WI38 (cell line): Measurements from ENCODE around the gene RPL35.

ENCODE experiments used
- H3K4me3 ChIP-seq: 2 replicates; pipeline ENCODE4 v1.5.1; 2011; ENCODE audit warnings: low read depth, mild to moderate bottlenecking, control low read depth, low read length
- TF ChIP-seq, protein P1 (sequence below): IDR thresholded peaks from 2 replicates; pipeline ENCODE4 v1.5.1; 2012; ENCODE audit warnings: low read depth, mild to moderate bottlenecking, control low read depth, low read length

RPL35 gene

DNA sequence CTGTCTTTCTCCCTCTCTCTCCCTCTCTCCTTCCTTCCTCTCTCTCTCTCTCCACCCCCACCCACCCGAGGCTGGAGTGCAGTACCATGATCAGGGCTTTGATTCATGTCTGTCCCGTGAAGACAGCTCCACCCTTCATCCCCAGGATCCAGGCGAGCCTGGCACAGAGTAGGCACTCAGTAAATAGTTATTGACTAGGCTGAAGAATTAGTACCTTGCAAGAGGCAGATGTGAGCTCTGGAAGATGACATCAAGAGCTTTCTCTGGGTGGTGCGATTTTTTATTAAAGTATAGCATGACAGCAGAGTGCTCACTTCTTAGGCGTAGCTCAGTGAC, 32.5 kb downstream of the RPL35 start:
- TF ChIP-seq, protein P1, sequence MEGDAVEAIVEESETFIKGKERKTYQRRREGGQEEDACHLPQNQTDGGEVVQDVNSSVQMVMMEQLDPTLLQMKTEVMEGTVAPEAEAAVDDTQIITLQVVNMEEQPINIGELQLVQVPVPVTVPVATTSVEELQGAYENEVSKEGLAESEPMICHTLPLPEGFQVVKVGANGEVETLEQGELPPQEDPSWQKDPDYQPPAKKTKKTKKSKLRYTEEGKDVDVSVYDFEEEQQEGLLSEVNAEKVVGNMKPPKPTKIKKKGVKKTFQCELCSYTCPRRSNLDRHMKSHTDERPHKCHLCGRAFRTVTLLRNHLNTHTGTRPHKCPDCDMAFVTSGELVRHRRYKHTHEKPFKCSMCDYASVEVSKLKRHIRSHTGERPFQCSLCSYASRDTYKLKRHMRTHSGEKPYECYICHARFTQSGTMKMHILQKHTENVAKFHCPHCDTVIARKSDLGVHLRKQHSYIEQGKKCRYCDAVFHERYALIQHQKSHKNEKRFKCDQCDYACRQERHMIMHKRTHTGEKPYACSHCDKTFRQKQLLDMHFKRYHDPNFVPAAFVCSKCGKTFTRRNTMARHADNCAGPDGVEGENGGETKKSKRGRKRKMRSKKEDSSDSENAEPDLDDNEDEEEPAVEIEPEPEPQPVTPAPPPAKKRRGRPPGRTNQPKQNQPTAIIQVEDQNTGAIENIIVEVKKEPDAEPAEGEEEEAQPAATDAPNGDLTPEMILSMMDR, result no peak
- no peak overlapping the region for H3K4me3 ChIP-seq

DNA sequence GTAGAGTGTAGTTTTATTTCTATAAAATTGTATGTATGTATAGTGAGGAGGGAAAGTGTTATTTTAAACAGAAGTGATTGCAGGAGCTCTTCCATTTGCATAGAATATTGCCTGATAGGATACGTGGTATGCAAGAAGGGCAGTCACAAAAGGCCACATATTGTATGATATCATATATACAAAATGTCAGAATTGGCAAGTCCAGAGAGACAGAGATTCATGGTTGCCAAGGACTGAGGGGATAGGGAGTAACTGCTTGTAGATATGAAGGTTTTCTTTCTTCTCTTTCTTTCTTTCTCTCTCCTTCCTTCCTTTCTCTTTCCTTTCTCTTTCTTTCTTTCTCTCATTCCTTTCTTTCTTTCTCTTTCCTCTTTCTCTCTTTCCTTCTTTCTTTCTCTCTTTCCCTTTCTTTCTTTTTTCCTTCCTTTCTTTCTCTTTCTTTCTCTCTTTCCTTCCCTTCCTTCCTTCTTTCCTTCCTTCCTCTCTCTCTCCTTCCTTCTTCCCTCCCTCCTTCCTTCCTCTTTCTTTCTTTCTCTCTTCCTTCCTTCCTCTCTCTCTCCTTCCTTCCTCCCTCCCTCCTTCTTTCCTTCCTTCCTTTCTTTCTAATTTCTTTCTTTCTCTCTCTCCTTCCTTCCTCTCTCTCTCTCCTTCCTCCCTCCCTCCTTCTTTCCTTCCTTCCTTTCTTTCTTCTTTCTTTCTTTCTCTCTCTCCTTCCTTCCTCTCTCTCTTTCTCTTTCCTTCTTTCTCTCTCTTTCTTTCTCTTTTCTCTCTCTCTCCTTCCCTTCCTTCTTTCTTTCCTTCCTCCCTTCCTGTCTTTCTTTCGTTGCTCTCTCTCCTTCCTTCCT, 33.0 kb downstream of the RPL35 start:
- H3K4me3 ChIP-seq, result no peak overlapping the region
- TF ChIP-seq, protein P1, result no peak

DNA sequence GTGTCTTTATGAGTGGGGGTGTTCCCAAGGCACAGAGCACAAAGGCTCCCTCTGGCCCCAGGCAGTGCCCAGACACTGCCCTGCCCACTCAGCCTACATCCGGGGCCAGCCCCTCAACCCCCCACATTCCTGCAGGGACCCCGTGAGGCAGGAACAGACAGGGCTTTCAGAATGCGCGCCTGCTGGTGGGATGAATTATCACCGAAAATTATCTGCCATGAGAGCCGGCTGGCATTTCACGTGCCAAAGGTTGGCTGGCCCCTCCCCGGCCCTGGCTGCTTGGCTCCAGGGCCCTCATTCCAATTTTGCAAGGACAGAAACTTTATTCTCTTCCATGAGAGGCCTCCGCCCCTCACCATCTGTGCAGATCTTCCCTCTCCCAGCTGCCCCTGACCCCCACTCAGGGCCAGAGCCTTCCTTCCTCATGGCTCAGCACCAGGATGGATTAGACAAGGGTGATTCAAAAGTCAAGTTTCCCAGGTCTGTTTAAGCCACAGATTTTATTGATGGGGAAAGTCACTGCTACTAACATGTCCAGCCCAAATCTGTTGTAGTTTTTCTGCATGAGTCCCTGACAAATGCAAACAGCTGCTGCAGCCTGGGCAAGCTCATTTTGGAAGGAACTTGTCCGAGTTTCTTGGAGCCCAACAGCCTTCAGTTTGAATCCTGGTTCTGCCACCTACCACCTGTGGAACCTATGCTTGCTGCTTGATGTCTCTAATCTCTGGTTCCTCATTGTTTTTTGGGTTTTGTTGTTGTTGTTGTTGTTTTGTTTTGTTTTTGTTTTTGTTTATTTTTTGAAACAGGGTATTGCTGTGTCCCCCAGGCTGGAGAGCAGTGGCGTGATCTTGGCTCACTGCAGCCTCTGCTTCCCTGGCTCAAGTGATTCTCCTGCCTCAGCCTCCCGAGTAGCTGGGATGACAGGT, 40.8 kb downstream of the RPL35 start:
- H3K4me3 ChIP-seq, result no peak overlapping the region
- TF ChIP-seq, protein P1, result no peak

DNA sequence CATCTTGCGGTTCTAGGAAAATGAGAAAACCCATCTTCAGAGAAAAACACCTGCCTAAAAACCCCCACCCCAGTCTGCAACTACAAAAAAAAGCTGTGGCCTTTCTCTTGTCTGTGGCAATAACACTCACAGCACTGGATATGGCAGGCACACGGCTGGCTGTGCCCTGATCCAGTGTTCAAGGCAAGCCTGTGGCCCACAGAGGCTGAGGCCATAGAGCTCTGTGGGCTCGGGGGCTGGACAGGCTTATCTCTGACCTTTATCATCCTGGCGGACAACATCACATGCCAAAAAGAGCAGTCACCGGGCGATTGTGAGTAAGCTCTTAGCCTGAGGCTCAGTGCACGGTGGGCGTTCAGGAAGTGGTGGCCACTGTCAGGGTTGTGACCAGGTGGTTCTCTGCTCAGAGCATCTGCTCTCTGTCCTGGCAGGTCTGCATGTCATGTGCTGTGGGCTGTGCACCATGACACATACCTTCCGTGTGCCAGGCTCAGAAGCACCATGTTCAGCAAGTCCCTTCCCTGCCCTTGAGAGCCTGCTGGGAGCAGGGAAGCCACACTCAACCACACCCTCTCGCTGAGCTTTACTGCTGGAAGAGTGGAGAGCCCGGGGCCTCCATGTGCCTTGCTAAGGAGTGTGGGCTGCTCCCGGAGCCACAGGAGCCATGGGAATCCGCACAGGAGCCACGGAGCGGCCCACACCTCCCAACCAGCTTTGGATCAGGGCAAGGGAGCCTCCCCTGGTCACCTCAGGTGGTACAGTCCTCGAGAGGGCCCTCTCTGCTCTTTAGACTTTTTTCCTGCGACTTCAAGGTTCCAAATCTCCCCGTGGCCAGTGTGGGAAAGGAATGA, 43.1 kb downstream of the RPL35 start:
- TF ChIP-seq, protein P1, result no peak
- no peak overlapping the region for H3K4me3 ChIP-seq

DNA sequence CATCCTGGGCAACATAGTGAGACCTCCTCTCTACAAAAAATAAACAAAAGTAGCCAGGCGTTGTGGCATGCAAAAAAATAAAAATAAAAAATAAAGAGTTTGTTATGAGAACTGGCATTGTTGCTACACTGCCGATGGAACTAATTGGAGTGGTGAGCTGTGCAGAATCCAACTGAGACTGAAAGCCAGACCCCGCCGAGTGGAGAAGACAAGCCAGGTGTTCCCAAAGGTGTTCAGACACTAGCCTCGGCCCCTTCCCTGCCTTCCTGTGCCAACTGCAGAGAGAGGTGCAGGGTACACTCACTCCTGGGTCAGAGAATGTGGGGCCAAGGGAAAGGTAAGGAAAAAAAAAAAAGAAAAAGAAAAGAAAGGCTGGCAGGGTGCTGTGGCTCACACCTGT, 46.2 kb downstream of the RPL35 start:
- no peak overlapping the region for H3K4me3 ChIP-seq
- TF ChIP-seq, protein P1, result no peak

DNA sequence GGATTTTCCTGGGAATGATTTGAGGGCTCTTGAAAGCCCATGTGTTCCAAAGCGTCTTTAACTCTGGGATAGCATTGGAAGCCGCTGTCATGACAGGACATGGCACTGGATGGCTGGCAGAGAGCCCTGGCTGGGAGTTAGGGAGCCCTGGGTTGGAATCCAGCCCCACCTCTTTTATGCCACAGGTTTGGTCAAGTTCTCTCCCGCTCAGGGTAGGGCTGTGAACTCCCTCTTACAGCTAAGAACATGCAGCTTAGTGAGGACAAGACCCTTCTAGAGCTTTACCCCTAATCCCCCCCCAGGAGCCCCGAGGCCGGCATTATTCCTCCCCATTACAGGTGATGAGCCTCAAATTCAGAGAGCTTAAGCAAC, 47.6 kb downstream of the RPL35 start:
- no peak overlapping the region for H3K4me3 ChIP-seq

More for the DNA sequence above, 47.6 kb downstream of the RPL35 start:
- TF ChIP-seq, protein P1, result no peak
